ENCODE measurements around the gene NR4A1. TPM values are rescaled to one million over a fixed set of nuclear protein-coding genes. Genes with fewer than 3 reads are reported as not detected.

NR4A1 gene
- polyA plus RNA-seq, 3 donors: 10.0 to 52.2 (median 14.2) TPM

- no peak for DNase-seq (ENCODE audit: low read depth in 3 of 3, low spot score in 2 of 3)
Measured at GRCh38 chr12:52056801-52057637, 5.8 kb downstream of the NR4A1 start.

GRCh38 chr12:52057638-52058576 lies 6.7 kb downstream of the NR4A1 start:
- no peak for DNase-seq (ENCODE audit: low read depth in 3 of 3, low spot score in 2 of 3)

- no peak for DNase-seq (ENCODE audit: low read depth in 3 of 3, low spot score in 2 of 3)
Measured at GRCh38 chr12:52058631-52059361, 7.6 kb downstream of the NR4A1 start.

GRCh38 chr12:52059582-52060497 lies 8.6 kb downstream of the NR4A1 start:
- no peak for DNase-seq (ENCODE audit: low read depth in 3 of 3, low spot score in 2 of 3)

GRCh38 chr12:52060498-52061177 lies 9.4 kb downstream of the NR4A1 start:
- no peak for DNase-seq (ENCODE audit: low read depth in 3 of 3, low spot score in 2 of 3)

- no peak for DNase-seq (ENCODE audit: low read depth in 3 of 3, low spot score in 2 of 3)
Measured at GRCh38 chr12:52061470-52062166, 10.4 kb downstream of the NR4A1 start.

- DNase-seq (ENCODE audit: low read depth in 3 of 3, low spot score in 2 of 3): no peak
Measured at GRCh38 chr12:52062167-52063081, 11.2 kb downstream of the NR4A1 start.

GRCh38 chr12:52063082-52063924 lies 12.1 kb downstream of the NR4A1 start:
- DNase-seq (ENCODE audit: low read depth in 3 of 3, low spot score in 2 of 3): no peak

GRCh38 chr12:52063981-52064649 lies 12.9 kb downstream of the NR4A1 start:
- no peak for DNase-seq (ENCODE audit: low read depth in 3 of 3, low spot score in 2 of 3)

GRCh38 chr12:52066346-52067080 lies 15.3 kb downstream of the NR4A1 start:
- DNase-seq (ENCODE audit: low read depth in 3 of 3, low spot score in 2 of 3): no peak

GRCh38 chr12:52067081-52067374 lies 15.8 kb downstream of the NR4A1 start:
- DNase-seq (ENCODE audit: low read depth in 3 of 3, low spot score in 2 of 3): no peak

GRCh38 chr12:52069327-52070184 lies 18.3 kb downstream of the NR4A1 start, which contains the start of gene ATG101:
ATG101 (plus strand) TSS chr12:52069978; CDS start chr12:52073651, 3,673 bp downstream.
- peak; percentile 89 to 95 (median 94) for DNase-seq (ENCODE audit: low read depth in 3 of 3, low spot score in 2 of 3)

- DNase-seq (ENCODE audit: low read depth in 3 of 3, low spot score in 2 of 3): no peak
Measured at GRCh38 chr12:52070185-52070925, 19.1 kb downstream of the NR4A1 start.

Measured in right renal cortex interstitium (tissue), 3 donors.